ENCODE data around the gene MDGA2.

MDGA2 gene

GRCh38 chr14:47226877-47227520, 448.4 kb downstream of the MDGA2 start:
- Mint-ChIP-seq H3K36me3 (ENCODE audit: low read depth) (no peaks in the 10 kb centered on the region), H3K9me3 (peaks cover 10% of the 10 kb centered on the region)

GRCh38 chr14:47223656-47224055, 451.7 kb downstream of the MDGA2 start:
- TF ChIP-seq CTCF (IDR thresholded peaks at IDR 0.05; ENCODE audit: unreplicated experiment in 3 of 3): no peak
- no peak overlapping the region for H3K4me3 Mint-ChIP-seq
- H3K36me3 Mint-ChIP-seq (ENCODE audit: low read depth): no peaks in the 10 kb centered on the region
- H3K9me3 Mint-ChIP-seq: peaks cover 10% of the 10 kb centered on the region
- no peak overlapping the region for H3K27ac Mint-ChIP-seq
- no peaks in the 10 kb centered on the region for H3K27me3 Mint-ChIP-seq (ENCODE audit: low read depth)
- H3K4me1 Mint-ChIP-seq: peaks cover 8% of the 10 kb centered on the region

More at GRCh38 chr14:47226877-47227520, 448.4 kb downstream of the MDGA2 start:
- H3K27me3 Mint-ChIP-seq (ENCODE audit: low read depth): no peaks in the 10 kb centered on the region
- TF ChIP-seq CTCF (IDR thresholded peaks at IDR 0.05; ENCODE audit: unreplicated experiment in 3 of 3): no peak
- peaks cover 8% of the 10 kb centered on the region for H3K4me1 Mint-ChIP-seq
- peak overlapping the region; percentile 4 to 12 (median 5) for H3K27ac Mint-ChIP-seq
- no peak overlapping the region for H3K4me3 Mint-ChIP-seq

GRCh38 chr14:47220096-47220495, 455.3 kb downstream of the MDGA2 start:
- Mint-ChIP-seq H3K9me3 (peaks cover 10% of the 10 kb centered on the region), H3K4me1 (no peaks in the 10 kb centered on the region), H3K4me3 (no peak overlapping the region), H3K27ac (no peak overlapping the region), H3K36me3 (ENCODE audit: low read depth) (no peaks in the 10 kb centered on the region), H3K27me3 (ENCODE audit: low read depth) (no peaks in the 10 kb centered on the region)
- no peak for TF ChIP-seq CTCF (IDR thresholded peaks at IDR 0.05; ENCODE audit: unreplicated experiment in 3 of 3)

GRCh38 chr14:47211263-47211662, 464.1 kb downstream of the MDGA2 start:
- Mint-ChIP-seq H3K36me3 (ENCODE audit: low read depth) (no peaks in the 10 kb centered on the region), H3K27ac (no peak overlapping the region), H3K4me1 (no peaks in the 10 kb centered on the region), H3K4me3 (no peak overlapping the region), H3K27me3 (ENCODE audit: low read depth) (no peaks in the 10 kb centered on the region), H3K9me3 (peaks cover 3% of the 10 kb centered on the region)
- TF ChIP-seq CTCF (IDR thresholded peaks at IDR 0.05; ENCODE audit: unreplicated experiment in 3 of 3): no peak

GRCh38 chr14:47210099-47210498, 465.3 kb downstream of the MDGA2 start:
- no peak overlapping the region for H3K27ac Mint-ChIP-seq
- H3K27me3 Mint-ChIP-seq (ENCODE audit: low read depth): no peaks in the 10 kb centered on the region
- TF ChIP-seq CTCF (IDR thresholded peaks at IDR 0.05; ENCODE audit: unreplicated experiment in 3 of 3): no peak
- H3K36me3 Mint-ChIP-seq (ENCODE audit: low read depth): no peaks in the 10 kb centered on the region
- H3K4me3 Mint-ChIP-seq: no peak overlapping the region
- peaks cover 3% of the 10 kb centered on the region for H3K9me3 Mint-ChIP-seq
- H3K4me1 Mint-ChIP-seq: no peaks in the 10 kb centered on the region

GRCh38 chr14:47208434-47208833, 467.0 kb downstream of the MDGA2 start:
- no peaks in the 10 kb centered on the region for H3K9me3 Mint-ChIP-seq
- no peaks in the 10 kb centered on the region for H3K27me3 Mint-ChIP-seq (ENCODE audit: low read depth)
- H3K36me3 Mint-ChIP-seq (ENCODE audit: low read depth): no peaks in the 10 kb centered on the region
- TF ChIP-seq CTCF (IDR thresholded peaks at IDR 0.05; ENCODE audit: unreplicated experiment in 3 of 3): no peak
- H3K4me1 Mint-ChIP-seq: no peaks in the 10 kb centered on the region
- H3K27ac Mint-ChIP-seq: peak overlapping the region in 1 of 3 experiments; percentile 43
- H3K4me3 Mint-ChIP-seq: no peak overlapping the region
